Measurements from ENCODE around the gene MTTP. TPM values are rescaled to one million over a fixed set of nuclear protein-coding genes. Genes with fewer than 3 reads are reported as not detected.

The MTTP gene
- total RNA-seq, 2 donors from 2014 or later, result 0.11 to 0.42 TPM

- no peak for TF ChIP-seq CTCF (conservative IDR thresholded peaks at IDR 0.05)
- DNase-seq, result no peak
Measured at GRCh38 chr4:99628040-99628439, 53.4 kb downstream of the MTTP start.

GRCh38 chr4:99629962-99630554, 55.4 kb downstream of the MTTP start:
- H3K4me3 Mint-ChIP-seq, result no peak overlapping the region
- no peak overlapping the region for H3K27ac Mint-ChIP-seq
- H3K36me3 Mint-ChIP-seq (ENCODE audit: low read depth), result no peaks in the 10 kb centered on the region

More at GRCh38 chr4:99628040-99628439, 53.4 kb downstream of the MTTP start:
- Histone ChIP-seq H3K36me3 (ENCODE audit: control insufficient read depth, insufficient read depth, low read length) (no peaks in the 10 kb centered on the region), H3K4me1 (ENCODE audit: control insufficient read depth, insufficient read depth, low read length) (no peaks in the 10 kb centered on the region), H3K9me3 (ENCODE audit: control insufficient read depth, low read length) (no peaks in the 10 kb centered on the region), H3K4me3 (ENCODE audit: low read length) (no peak overlapping the region), H3K9ac (ENCODE audit: extremely low read depth, low read length, poor library complexity, severe bottlenecking) (no peak overlapping the region), H3K27me3 (ENCODE audit: control insufficient read depth, insufficient read depth, low read length, poor library complexity, severe bottlenecking) (no peaks in the 10 kb centered on the region), H3K27ac (ENCODE audit: low read depth, low read length) (no peak overlapping the region)
- H3K27me3 Mint-ChIP-seq (ENCODE audit: insufficient read depth), result no peaks in the 10 kb centered on the region
- WGBS, 2 experiments (ENCODE audit: insufficient coverage in 1 of 2, insufficient read length in 1 of 2), result 88% methylated on average over 1 of the region's 1 CpG; no CpG with 5 or more reads in 1 of the 2 experiments
- no peaks in the 10 kb centered on the region for H3K9me3 Mint-ChIP-seq
- H3K36me3 Mint-ChIP-seq (ENCODE audit: low read depth), result no peaks in the 10 kb centered on the region
- H3K4me3 Mint-ChIP-seq, result no peak overlapping the region
- H3K27ac Mint-ChIP-seq, result no peak overlapping the region
- peaks cover 9% of the 10 kb centered on the region for H3K4me1 Mint-ChIP-seq

GRCh38 chr4:99630857-99631360, 56.3 kb downstream of the MTTP start:
- no peak overlapping the region for H3K27ac ChIP-seq (ENCODE audit: low read depth, low read length)
- no peak overlapping the region for H3K9ac ChIP-seq (ENCODE audit: extremely low read depth, low read length, poor library complexity, severe bottlenecking)
- Mint-ChIP-seq H3K9me3 (no peaks in the 10 kb centered on the region), H3K27ac (no peak overlapping the region), H3K27me3 (ENCODE audit: insufficient read depth) (no peaks in the 10 kb centered on the region), H3K36me3 (ENCODE audit: low read depth) (no peaks in the 10 kb centered on the region), H3K4me1 (peaks cover 6% of the 10 kb centered on the region), H3K4me3 (no peak overlapping the region)
- no peaks in the 10 kb centered on the region for H3K4me1 ChIP-seq (ENCODE audit: control insufficient read depth, insufficient read depth, low read length)
- H3K4me3 ChIP-seq (ENCODE audit: low read length), result no peak overlapping the region
- TF ChIP-seq CTCF (conservative IDR thresholded peaks at IDR 0.05), result no peak
- no peaks in the 10 kb centered on the region for H3K27me3 ChIP-seq (ENCODE audit: control insufficient read depth, insufficient read depth, low read length, poor library complexity, severe bottlenecking)
- no peaks in the 10 kb centered on the region for H3K9me3 ChIP-seq (ENCODE audit: control insufficient read depth, low read length)
- H3K36me3 ChIP-seq (ENCODE audit: control insufficient read depth, insufficient read depth, low read length), result no peaks in the 10 kb centered on the region
- no peak for DNase-seq
- WGBS, 2 experiments (ENCODE audit: insufficient coverage in 1 of 2, insufficient read length in 1 of 2), result 96% methylated on average over 1 of the region's 1 CpG; no CpG with 5 or more reads in 1 of the 2 experiments

More at GRCh38 chr4:99629962-99630554, 55.4 kb downstream of the MTTP start:
- H3K4me1 ChIP-seq (ENCODE audit: control insufficient read depth, insufficient read depth, low read length), result no peaks in the 10 kb centered on the region
- no peaks in the 10 kb centered on the region for H3K36me3 ChIP-seq (ENCODE audit: control insufficient read depth, insufficient read depth, low read length)
- H3K9me3 Mint-ChIP-seq, result no peaks in the 10 kb centered on the region
- no peak overlapping the region for H3K9ac ChIP-seq (ENCODE audit: extremely low read depth, low read length, poor library complexity, severe bottlenecking)
- no peaks in the 10 kb centered on the region for H3K27me3 ChIP-seq (ENCODE audit: control insufficient read depth, insufficient read depth, low read length, poor library complexity, severe bottlenecking)
- no peak for TF ChIP-seq CTCF (conservative IDR thresholded peaks at IDR 0.05)
- H3K27me3 Mint-ChIP-seq (ENCODE audit: insufficient read depth), result no peaks in the 10 kb centered on the region
- H3K4me1 Mint-ChIP-seq, result peaks cover 6% of the 10 kb centered on the region
- no peak overlapping the region for H3K27ac ChIP-seq (ENCODE audit: low read depth, low read length)
- DNase-seq, result no peak
- H3K4me3 ChIP-seq (ENCODE audit: low read length), result no peak overlapping the region
- H3K9me3 ChIP-seq (ENCODE audit: control insufficient read depth, low read length), result no peaks in the 10 kb centered on the region

Data from endodermal cell (in vitro differentiated cells).